Activated CD4-positive, alpha-beta T cell treated with anti-CD3 and anti-CD28 coated beads, Interleukin-2, Interleukin-4, amounts not matched to agents 100 ng/mL and 50 ng/mL, durations not matched to agents 16 hours and 8 hours (primary cell): ENCODE data around the gene ADAT3.
"Not testable (repeated sequence)": the region's sequence is repeated elsewhere in the genome, so short reads cannot be mapped to it uniquely, and the experiment has no call there.

ENCODE experiments used
- DNase-seq: peaks from one replicate; pipeline ENCODE4 v3.0.0-alpha.2; 2020; ENCODE audit warnings: low spot score

ADAT3 gene

GRCh38 chr19:1866693-1867348 lies 38.4 kb upstream of the ADAT3 start:
- DNase-seq: no peak

- no peak for DNase-seq
These were observed 37.9 kb upstream of the ADAT3 start for GRCh38 chr19:1867349-1867724.

- no peak for DNase-seq
These were observed 36.2 kb upstream of the ADAT3 start for GRCh38 chr19:1868971-1869370.

- DNase-seq: no peak
These were observed 34.0 kb upstream of the ADAT3 start for GRCh38 chr19:1871140-1871597.

- DNase-seq: no peak
These were observed 33.6 kb upstream of the ADAT3 start for GRCh38 chr19:1871630-1872029.

GRCh38 chr19:1872807-1873523 lies 32.2 kb upstream of the ADAT3 start:
- no peak for DNase-seq

- no peak for DNase-seq
These were observed 31.4 kb upstream of the ADAT3 start for GRCh38 chr19:1873524-1874473.

GRCh38 chr19:1874554-1875185 lies 30.5 kb upstream of the ADAT3 start:
- DNase-seq: no peak

- not testable (repeated sequence) for DNase-seq
These were observed 29.9 kb upstream of the ADAT3 start for GRCh38 chr19:1875265-1875645.

GRCh38 chr19:1875646-1876495 lies 29.3 kb upstream of the ADAT3 start:
- peak; percentile 91 for DNase-seq

- DNase-seq: not testable (repeated sequence)
These were observed 28.5 kb upstream of the ADAT3 start for GRCh38 chr19:1876496-1877279.

GRCh38 chr19:1877280-1877660 lies 27.9 kb upstream of the ADAT3 start:
- not testable (repeated sequence) for DNase-seq

- DNase-seq: not testable (repeated sequence)
These were observed 26.6 kb upstream of the ADAT3 start for GRCh38 chr19:1878583-1878982.

- not testable (repeated sequence) for DNase-seq
These were observed 25.2 kb upstream of the ADAT3 start for GRCh38 chr19:1879982-1880381.

- DNase-seq: no peak
These were observed 24.4 kb upstream of the ADAT3 start for GRCh38 chr19:1880611-1881392.

- DNase-seq: not testable (repeated sequence)
These were observed 23.7 kb upstream of the ADAT3 start for GRCh38 chr19:1881393-1882088.

- DNase-seq: peak; percentile 85
These were observed 23.0 kb upstream of the ADAT3 start for GRCh38 chr19:1882089-1882785.
